T-helper 1 cell (primary cell): ENCODE results near the gene MAML3.

ENCODE experiments used
- DNase-seq, 5 donors: peaks; one replicate each; pipeline ENCODE4 v3.0.0-alpha.2; 2012 to 2020

MAML3 gene

GRCh38 chr4:139670775-139671174 lies 483.2 kb downstream of the MAML3 start:
- DNase-seq, result no peak

GRCh38 chr4:139669890-139670289 lies 484.1 kb downstream of the MAML3 start:
- DNase-seq, result no peak

GRCh38 chr4:139669335-139669734 lies 484.6 kb downstream of the MAML3 start:
- DNase-seq, result no peak

GRCh38 chr4:139668658-139669201 lies 485.3 kb downstream of the MAML3 start:
- DNase-seq, result no peak

GRCh38 chr4:139668036-139668435 lies 485.9 kb downstream of the MAML3 start:
- DNase-seq, result no peak
